PC-3 (cell line): ENCODE measurements around the gene CLASP1. TPM values are rescaled to one million over a fixed set of nuclear protein-coding genes. Genes with fewer than 3 reads are reported as not detected.

Experiments
- ATAC-seq: fragments of 200-7000 bp; cut with Tn5 transposase; 2 replicates; pipeline ENCODE4 v1.9.1; 2020; ENCODE audit warnings: mild to moderate bottlenecking, moderate library complexity
- BruUV-seq: library from RNA; stranded (reverse); fragments of 400-500 nt; replicated peaks from 2 replicates; lab custom pipeline; 2021; lab: Mats Ljungman, UMichigan
- CTCF ChIA-PET: fragments of 300-600 bp; sonication (Branson Sonifier 250); formaldehyde crosslinking; loops from one replicate; lab custom pipeline; 2022; ENCODE audit warnings: antibody characterized with exemption; lab: Charles Lee
- POLR2A ChIA-PET: fragments of 300-600 bp; sonication (Branson Sonifier 250); formaldehyde crosslinking; loops from one replicate; lab custom pipeline; 2022; ENCODE audit warnings: antibody characterized with exemption; ENCODE audit not compliant: unreplicated experiment; lab: Charles Lee
- DNase-seq: peaks from one replicate; pipeline ENCODE4 v3.0.0-alpha.2; 2015
- H2AFZ ChIP-seq: fragments of 300-600 bp; sonication (generic); 2 replicates; pipeline ENCODE4 v1.6.0; 2016; ENCODE audit warnings: antibody characterized with exemption, low read length
- H3F3A ChIP-seq: fragments of 300-600 bp; sonication (generic); one replicate; pipeline ENCODE4 v1.6.0; 2017; ENCODE audit warnings: antibody characterized with exemption, low read length, control low read depth, mild to moderate bottlenecking; ENCODE audit not compliant: unreplicated experiment
- H3K27ac ChIP-seq: fragments of 300-600 bp; sonication (generic); 2 replicates; pipeline ENCODE4 v1.5.1; 2016; ENCODE audit warnings: mild to moderate bottlenecking, low read length
- H3K27me3 ChIP-seq: fragments of 300-600 bp; sonication (generic); 2 replicates; pipeline ENCODE4 v1.6.1; 2016; ENCODE audit warnings: low read length, mixed read lengths
- H3K36me3 ChIP-seq: fragments of 300-600 bp; sonication (generic); 2 replicates; pipeline ENCODE4 v1.6.1; 2016; ENCODE audit warnings: low read depth, mixed run types, low read length, mixed read lengths
- H3K4me1 ChIP-seq: fragments of 300-600 bp; sonication (generic); 2 replicates; pipeline ENCODE4 v1.5.1; 2016; ENCODE audit warnings: low read length; ENCODE audit not compliant: insufficient read depth
- H3K4me2 ChIP-seq: fragments of 300-600 bp; sonication (generic); 2 replicates; pipeline ENCODE4 v1.6.0; 2016; ENCODE audit warnings: low read length
- H3K4me3 ChIP-seq: fragments of 300-600 bp; sonication (generic); 2 replicates; pipeline ENCODE4 v1.5.1; 2016; ENCODE audit warnings: mild to moderate bottlenecking, low read length, mixed read lengths
- H3K79me2 ChIP-seq: fragments of 300-600 bp; sonication (generic); 2 replicates; pipeline ENCODE4 v1.6.1; 2017; ENCODE audit warnings: low read length, mixed read lengths
- H3K9ac ChIP-seq: fragments of 300-600 bp; sonication (generic); 2 replicates; pipeline ENCODE4 v1.6.0; 2016; ENCODE audit warnings: mild to moderate bottlenecking, low read length
- H3K9me2 ChIP-seq: fragments of 300-600 bp; sonication (generic); replicated peaks from 2 replicates; pipeline ENCODE4 v1.6.1; 2016; ENCODE audit warnings: mixed run types, low read length, mixed read lengths
- H3K9me3 ChIP-seq: fragments of 300-600 bp; sonication (generic); 2 replicates; pipeline ENCODE4 v1.6.1; 2016; ENCODE audit warnings: low read length, mixed read lengths
- H4K20me1 ChIP-seq: fragments of 300-600 bp; sonication (generic); 2 replicates; pipeline ENCODE4 v1.6.1; 2016; ENCODE audit warnings: low read length, mixed read lengths
- EZH2 ChIP-seq: fragments of 300-600 bp; sonication (generic); IDR thresholded peaks from one replicate; pipeline ENCODE4 v1.6.1; 2017; ENCODE audit warnings: antibody characterized with exemption, mild to moderate bottlenecking, low read length; ENCODE audit not compliant: unreplicated experiment
- EZH2phosphoT487 ChIP-seq: fragments of 300-600 bp; sonication (generic); IDR thresholded peaks from 2 replicates; pipeline ENCODE4 v1.6.1; 2018; ENCODE audit warnings: mild to moderate bottlenecking, antibody characterized with exemption, low read length, borderline replicate concordance
- intact Hi-C: fragments of 100-400 bp; cut with micrococcal nuclease; formaldehyde crosslinking; loops from 2 replicates; pipeline ENCODE4 v1.9.0; 2023
- total RNA-seq: library from RNA; depleted of rRNA; stranded (reverse); fragments of >200 nt; gene quantifications from 2 replicates; pipeline ENCODE4 v1.2.3, GENCODE V29; 2014
- TF ChIP-seq, protein P1 (sequence below): fragments of 300-600 bp; sonication (generic); conservative IDR thresholded peaks from 2 replicates; pipeline ENCODE4 v1.5.1; 2017; ENCODE audit warnings: antibody characterized with exemption, low read depth, mild to moderate bottlenecking, low read length

Gene CLASP1
- total RNA-seq, 1 experiment from 2014 or later, result 24.3 TPM

DNA sequence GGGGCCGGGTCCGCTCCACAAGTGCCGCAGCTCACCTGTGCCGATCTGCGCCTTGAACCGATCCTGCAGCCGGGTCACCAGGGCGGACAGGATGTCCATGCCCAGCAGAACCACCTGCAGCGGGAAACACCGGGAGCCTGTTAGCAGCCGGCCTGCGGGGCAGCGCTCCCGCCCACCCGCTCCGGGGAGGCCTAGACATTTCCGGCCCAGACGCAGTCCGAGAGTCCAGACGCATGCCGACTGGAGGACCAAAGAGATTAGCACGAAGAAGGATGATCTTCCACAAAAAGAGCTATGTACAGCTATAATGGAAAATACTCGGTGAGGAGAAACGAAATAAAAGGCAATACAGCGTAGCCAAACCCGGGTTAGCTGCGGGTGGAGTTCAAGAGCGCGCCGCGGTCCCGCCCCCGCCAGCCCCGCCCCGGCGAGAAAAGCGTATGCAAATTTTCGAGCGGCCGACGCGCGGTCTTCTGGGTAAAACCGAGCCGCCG lies 119.0 kb downstream of the CLASP1 start:
- Histone ChIP-seq H3K9me3 (no peaks in the 10 kb centered on the region), H3K36me3 (peaks cover 3% of the 10 kb centered on the region; the same call in 1 of the 2 replicates), H3K27me3 (no peaks in the 10 kb centered on the region), H3K4me3 (peak overlapping the region; percentile 94), H3K9ac (peak overlapping the region; percentile 96), H3K79me2 (peaks cover 46% of the 10 kb centered on the region), H3F3A (peaks cover 7% of the 10 kb centered on the region), H3K4me2 (peak overlapping the region; percentile 82), H3K9me2 (no peaks in the 10 kb centered on the region), H4K20me1 (no peaks in the 10 kb centered on the region), H2AFZ (peak overlapping the region; percentile 97), H3K27ac (peak overlapping the region; percentile 99), H3K4me1 (peaks cover 29% of the 10 kb centered on the region)
- no TSS peak for BruUV-seq
- POLR2A ChIA-PET, result interaction anchor here (0.6 to 1.5 kb wide), 3 partner anchors 9 to 118 kb away, joined by 4 to 5 read pairs (median 4); no protein-coding TSS in a partner anchor
- DNase-seq (peak; percentile 71), ATAC-seq (peak; percentile 68)
- CTCF ChIA-PET, result interaction anchor here (0.6 kb wide), 2 partner anchors 66 to 191 kb away, joined by 3 read pairs; no protein-coding TSS in a partner anchor
- intact Hi-C loops, result loop anchor here (2.0 kb wide), 1 partner anchor 67 kb away; no protein-coding TSS in a partner anchor
- TF ChIP-seq EZH2phosphoT487 (no peak), EZH2 (no peak)
- TF ChIP-seq, protein P1, sequence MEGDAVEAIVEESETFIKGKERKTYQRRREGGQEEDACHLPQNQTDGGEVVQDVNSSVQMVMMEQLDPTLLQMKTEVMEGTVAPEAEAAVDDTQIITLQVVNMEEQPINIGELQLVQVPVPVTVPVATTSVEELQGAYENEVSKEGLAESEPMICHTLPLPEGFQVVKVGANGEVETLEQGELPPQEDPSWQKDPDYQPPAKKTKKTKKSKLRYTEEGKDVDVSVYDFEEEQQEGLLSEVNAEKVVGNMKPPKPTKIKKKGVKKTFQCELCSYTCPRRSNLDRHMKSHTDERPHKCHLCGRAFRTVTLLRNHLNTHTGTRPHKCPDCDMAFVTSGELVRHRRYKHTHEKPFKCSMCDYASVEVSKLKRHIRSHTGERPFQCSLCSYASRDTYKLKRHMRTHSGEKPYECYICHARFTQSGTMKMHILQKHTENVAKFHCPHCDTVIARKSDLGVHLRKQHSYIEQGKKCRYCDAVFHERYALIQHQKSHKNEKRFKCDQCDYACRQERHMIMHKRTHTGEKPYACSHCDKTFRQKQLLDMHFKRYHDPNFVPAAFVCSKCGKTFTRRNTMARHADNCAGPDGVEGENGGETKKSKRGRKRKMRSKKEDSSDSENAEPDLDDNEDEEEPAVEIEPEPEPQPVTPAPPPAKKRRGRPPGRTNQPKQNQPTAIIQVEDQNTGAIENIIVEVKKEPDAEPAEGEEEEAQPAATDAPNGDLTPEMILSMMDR, result no peak

DNA sequence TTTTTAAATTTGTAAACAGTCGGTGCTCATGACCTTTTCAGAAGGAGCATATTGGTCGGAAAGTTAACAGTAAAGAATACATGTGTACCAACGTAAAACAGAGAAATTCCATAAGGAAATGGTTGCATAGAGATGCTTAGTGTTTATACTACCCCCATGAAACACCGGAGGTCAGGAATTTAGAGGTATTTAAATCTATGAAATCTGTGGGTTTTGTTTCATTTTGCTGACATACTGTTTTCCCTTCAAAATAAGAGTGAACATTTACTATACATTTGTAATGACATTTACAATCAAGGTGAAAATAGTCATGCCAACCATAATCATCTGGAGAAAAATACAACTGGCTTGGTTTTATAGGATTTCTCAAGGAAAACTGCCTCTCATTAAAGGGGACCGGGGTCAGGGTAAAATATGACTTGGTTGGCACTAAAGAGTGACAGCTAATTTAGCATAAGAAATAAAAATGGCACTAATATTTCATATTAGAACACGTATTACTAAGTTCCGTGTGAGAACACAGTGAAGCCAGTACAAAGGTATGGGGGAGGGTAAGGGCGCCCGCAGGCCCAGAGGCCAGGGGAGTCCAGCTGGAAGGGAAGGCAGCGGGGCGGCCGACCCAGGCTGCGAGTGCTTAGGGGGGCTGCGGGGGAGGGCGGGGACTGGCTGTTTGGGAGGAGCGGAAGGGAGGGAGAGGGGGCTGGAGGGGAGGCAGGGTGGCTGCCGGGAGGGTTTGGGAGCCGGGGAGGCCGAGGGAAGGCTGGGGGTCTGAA lies 119.6 kb downstream of the CLASP1 start:
- H3K4me3 ChIP-seq, result peak overlapping the region; percentile 94
- peaks cover 3% of the 10 kb centered on the region; the same call in 1 of the 2 replicates for H3K36me3 ChIP-seq
- peak overlapping the region; percentile 99 for H3K27ac ChIP-seq
- peak; percentile 42 for DNase-seq
- peak overlapping the region; percentile 96 for H3K9ac ChIP-seq
- peak overlapping the region; percentile 82 for H3K4me2 ChIP-seq
- peak; percentile 18 for ATAC-seq
- H3K4me1 ChIP-seq, result peaks cover 29% of the 10 kb centered on the region
- H4K20me1 ChIP-seq, result no peaks in the 10 kb centered on the region
- peak overlapping the region; percentile 97 for H2AFZ ChIP-seq
- POLR2A ChIA-PET, result interaction anchor here (1.5 kb wide), 1 partner anchor 70 kb away, joined by 5 read pairs; no protein-coding TSS in a partner anchor
- peaks cover 46% of the 10 kb centered on the region for H3K79me2 ChIP-seq
- intact Hi-C loops, result loop anchor here (1.0 to 2.0 kb wide), 2 partner anchors 67 to 127 kb away; no protein-coding TSS in a partner anchor
- no peaks in the 10 kb centered on the region for H3K9me3 ChIP-seq
- CTCF ChIA-PET, result no interaction called here
- BruUV-seq, result TSS peak; percentile 24
- H3K27me3 ChIP-seq, result no peaks in the 10 kb centered on the region
- H3F3A ChIP-seq, result peaks cover 7% of the 10 kb centered on the region
- TF ChIP-seq, protein P1, result no peak
- TF ChIP-seq EZH2, result no peak
- no peak for TF ChIP-seq EZH2phosphoT487
- no peaks in the 10 kb centered on the region for H3K9me2 ChIP-seq
